ENCODE measurements around the gene ATG101.

DNA sequence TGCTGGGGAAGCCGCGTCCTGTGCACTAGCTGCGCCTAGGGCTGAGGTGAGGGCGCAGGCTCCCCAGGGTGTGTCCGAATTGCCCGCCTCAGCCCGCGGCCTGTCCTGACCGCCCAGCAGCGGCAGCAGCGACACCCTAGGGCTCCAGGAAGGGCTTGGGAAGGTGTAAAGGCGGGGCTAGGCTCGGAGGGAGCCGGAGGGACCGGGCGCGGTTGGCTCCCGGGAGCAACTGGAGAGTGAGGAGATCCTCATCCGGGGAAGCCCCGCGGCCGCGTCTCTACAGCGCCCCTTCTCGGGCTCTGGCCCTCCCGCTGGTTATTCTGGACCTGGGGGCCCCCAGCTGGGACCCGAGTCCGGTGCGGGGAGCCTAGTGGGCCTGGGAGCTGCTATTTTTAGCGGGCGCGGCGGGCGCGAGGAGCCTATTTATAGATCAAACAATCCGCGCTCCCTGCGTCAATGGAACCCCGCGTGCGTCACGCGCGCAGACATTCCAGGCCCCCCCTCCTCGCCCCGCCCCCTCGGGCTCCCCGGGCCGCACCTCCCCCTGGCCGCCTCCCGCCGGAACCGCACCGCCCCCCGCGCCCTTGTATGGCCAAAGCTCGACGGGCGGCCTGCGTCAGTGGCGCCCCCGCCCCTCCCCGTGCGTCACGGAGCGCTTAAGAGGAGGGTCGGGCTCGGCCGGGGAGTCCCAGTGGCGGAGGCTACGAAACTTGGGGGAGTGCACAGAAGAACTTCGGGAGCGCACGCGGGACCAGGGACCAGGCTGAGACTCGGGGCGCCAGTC, 18.8 kb upstream of the ATG101 start, which contains the start of gene NR4A1:
- TF ChIP-seq, protein P1, sequence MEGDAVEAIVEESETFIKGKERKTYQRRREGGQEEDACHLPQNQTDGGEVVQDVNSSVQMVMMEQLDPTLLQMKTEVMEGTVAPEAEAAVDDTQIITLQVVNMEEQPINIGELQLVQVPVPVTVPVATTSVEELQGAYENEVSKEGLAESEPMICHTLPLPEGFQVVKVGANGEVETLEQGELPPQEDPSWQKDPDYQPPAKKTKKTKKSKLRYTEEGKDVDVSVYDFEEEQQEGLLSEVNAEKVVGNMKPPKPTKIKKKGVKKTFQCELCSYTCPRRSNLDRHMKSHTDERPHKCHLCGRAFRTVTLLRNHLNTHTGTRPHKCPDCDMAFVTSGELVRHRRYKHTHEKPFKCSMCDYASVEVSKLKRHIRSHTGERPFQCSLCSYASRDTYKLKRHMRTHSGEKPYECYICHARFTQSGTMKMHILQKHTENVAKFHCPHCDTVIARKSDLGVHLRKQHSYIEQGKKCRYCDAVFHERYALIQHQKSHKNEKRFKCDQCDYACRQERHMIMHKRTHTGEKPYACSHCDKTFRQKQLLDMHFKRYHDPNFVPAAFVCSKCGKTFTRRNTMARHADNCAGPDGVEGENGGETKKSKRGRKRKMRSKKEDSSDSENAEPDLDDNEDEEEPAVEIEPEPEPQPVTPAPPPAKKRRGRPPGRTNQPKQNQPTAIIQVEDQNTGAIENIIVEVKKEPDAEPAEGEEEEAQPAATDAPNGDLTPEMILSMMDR (IDR thresholded peaks at IDR 0.05): peak in 9 of 12 donors; percentile 11 to 64 (median 35)
- TF ChIP-seq POLR2A (IDR thresholded peaks at IDR 0.05): peak; percentile 97
